HL-60/S4 treated with retinoic acid at 250 ng/mL for 4 days and 3 days (cell line): Measurements from ENCODE around the gene ZNF423.
"Not testable (repeated sequence)": the region's sequence is repeated elsewhere in the genome, so short reads cannot be mapped to it uniquely, and the experiment has no call there.

Experiments
- in situ Hi-C: fragments of 300-500 bp; cut with MboI; formaldehyde crosslinking; loops from 2 replicates; pipeline ENCODE4 v1.7.0; 2022; ENCODE audit warnings: low sequenced_read_pairs

ZNF423 gene

DNA sequence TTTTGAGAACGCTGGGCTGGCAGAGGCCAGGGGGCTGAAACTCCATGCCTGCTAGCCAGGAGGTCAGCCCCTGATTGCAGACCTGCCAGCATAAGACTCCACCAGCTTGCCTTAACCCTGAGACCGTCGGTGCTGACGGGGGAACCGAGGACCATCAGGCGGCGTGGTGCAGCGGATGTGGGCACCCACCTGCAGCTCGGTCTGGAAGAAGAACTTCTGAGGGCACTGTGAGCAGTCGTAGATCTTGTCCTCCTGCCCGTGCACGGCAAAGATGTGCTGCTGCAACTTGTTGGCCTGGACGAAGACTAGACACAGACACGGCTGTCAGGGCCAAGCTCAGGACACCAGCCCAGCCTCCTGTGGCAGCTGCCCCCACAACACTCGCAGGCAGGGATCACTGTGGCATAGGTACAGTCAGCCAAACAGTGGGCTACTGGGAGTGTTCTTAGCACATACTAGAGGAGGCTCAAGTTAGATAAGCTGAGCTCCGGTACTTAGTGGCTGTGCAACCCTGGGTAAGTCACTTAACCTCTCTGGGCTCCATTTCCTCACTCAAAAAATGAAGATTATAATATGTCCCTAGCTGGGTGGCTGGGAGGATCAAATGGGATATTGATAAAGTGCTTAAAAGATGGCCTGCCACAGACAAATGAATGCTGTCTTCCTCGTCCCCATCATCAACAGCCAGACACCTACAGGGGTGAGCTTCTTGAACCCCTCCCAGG lies 332.3 kb downstream of the ZNF423 start:
- in situ Hi-C loops: no loop called here

DNA sequence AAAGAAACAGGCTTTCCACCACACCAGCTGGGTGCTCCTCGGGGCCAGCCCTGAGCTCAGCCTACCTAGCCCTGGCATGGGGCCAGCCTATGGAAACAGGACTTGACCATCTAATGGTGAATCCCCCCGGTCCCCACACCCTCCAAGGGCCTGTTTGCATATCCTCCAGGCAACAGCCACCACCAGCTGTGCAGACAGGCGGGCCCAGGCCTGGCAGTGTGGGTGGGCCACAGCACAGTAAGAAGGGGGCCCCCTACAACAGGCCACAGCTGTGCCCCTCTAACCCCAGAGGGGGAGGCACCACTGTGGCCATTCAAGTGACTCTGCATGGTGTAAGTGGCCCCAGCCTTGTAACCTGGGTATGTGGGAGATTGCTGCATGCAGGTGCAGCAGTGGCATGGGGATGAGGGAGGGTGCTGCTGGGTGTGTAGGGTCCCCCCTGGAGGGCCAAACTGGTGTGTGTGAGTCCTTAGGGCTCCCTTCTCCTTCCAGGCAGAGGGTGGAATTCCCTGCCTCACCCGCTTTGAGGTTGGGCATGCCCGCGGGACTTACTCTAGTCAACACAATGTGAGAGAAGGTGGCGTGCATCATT lies 334.1 kb downstream of the ZNF423 start:
- in situ Hi-C loops: no loop called here

DNA sequence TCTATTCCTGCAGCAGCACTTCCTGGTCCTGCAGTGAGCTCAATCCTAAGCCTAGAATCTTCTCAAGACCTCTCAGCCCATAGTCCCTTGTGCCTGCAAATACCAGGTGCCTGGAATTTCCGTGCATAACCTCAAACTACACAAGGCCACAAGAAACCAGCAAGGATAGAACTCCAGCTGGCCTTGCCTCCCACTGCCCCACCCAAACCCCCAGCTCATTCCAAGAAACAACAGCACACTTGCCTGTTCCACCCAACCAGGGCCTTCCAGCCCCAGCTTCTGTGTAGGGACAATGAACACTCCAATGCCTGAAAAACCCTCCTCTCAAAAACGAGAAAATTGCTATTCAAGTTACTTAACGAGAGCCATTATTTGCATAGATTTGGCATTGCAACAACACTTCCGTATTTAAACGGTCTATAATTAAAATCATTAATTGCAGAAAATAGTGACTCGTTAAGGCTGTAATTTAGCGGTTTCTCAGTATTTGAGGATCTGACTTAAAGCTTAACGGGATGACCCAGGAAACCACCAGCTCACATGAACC lies 335.3 kb downstream of the ZNF423 start:
- in situ Hi-C loops: no loop called here

DNA sequence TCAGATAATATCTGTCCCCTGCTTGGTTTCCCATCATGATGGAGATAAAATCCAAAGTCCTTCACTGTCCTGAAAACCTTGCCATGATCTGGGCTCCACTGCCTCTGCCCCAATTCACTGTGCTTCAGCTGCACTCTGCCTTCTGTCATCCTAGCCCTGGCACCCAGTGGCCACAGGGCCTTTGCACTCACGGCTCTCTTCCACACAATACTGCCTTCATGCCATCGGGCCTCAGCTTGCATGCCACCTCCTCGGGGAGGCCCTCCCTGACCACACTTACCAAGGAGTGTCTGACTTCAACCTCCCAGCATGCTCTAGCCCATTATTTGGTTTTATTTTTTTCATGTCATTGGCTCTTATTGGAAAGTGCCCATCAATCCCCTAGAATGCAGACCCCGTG lies 336.2 kb downstream of the ZNF423 start:
- in situ Hi-C loops: no loop called here

DNA sequence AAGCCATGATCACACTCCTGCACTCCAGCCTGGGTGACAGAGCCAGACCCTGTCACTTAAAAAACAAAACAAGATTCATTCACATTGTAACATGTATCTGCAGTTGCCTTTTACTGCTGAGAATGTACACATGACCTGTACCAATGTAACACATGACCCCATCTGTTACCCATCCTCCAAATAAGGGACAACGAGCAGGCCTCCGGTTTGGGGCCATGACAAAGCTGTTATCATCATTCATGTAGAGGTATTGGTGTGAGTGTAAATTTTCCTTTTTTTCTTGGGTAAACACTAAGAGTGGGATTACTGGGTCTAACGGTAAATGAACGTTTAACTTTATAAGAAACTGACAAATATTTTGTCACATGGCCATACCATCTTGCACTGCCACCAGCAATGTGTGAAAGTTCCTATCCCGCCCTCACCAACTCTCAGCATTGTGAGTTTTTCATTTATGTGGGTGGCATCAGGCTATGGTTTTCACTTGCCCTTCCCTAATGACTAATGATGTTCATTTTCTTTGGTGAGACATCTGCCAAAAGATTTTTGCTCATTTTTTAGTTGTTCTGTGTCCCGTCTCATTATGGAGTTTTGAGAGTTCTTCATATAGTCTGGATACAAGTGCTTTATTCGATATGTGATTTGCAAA lies 336.8 kb downstream of the ZNF423 start:
- in situ Hi-C loops: no loop called here

DNA sequence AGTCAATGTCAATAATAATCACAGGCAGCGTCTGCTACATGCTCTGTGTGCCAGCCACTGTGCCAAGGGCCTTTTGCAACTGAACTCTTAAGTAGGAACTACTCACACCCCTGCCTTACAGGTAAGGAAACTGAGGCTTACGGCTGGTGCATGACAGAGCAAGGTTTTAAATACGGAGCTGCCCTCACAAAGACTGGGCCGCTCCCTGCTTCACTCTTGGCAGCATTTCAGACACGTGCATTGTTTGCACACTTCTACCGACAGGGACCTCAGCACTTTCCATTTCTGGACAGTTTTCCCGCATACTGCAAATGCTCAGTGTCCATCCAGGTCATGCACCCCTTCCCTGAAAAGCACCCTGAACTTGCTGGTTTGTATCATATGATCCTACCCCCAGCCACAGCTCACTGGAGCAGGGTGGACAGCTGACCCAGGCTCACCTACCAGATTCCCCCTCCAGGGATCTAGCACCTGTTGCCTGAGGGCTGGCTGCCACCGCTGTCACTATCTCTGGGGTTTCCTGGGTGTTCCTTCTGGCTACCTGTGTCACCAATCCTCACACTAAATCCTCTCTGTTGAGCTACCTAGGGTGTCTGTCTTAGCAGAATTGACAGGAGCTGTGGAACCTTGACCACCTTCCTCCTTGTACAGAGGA lies 339.4 kb downstream of the ZNF423 start:
- in situ Hi-C loops: no loop called here

DNA sequence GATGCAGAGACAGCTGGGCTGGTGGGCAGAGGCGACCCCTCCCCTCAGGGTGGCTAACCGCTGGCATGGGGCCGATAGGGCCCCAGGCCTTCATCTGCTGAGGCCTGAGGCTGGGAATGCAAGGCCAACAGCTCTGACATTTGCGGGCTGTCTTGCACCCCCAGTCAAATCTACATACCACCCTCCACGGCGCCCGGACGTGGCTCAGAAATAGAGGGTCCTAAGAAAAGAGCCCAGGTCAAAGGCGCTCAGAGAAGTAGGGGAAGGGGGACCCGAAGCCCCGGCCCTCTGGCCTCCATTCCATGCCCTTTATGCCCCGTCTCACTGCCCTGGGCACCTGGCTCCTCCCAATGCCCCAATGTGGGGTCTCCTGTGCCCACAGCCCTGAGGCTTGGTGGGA lies 340.1 kb downstream of the ZNF423 start:
- in situ Hi-C loops: no loop called here

DNA sequence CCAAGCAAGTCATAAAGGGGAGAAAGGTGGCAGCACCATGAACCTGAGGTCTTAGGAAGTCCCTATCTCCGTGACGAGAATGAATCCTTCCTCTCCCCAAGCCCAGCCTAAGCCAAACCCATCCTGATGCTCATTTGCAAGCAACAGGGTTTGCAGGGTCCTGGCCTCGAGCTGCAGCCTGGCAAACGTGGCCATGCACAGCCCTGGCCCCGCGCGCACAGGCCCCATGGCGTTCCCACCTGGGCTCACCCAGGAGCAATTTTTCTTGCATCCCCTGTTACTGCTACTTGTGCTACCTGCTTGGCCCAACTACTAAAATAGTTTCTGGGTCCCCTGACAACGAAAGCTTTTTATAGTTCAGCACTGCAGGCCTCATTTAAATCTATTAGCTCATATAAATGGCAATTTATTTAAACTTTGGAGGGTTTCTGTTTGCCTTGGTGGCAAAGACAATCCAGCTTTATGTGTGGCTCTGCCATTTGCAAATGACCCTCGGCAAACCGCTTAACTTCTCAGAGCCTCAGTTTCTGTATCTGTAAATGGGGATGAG lies 340.8 kb downstream of the ZNF423 start:
- in situ Hi-C loops: no loop called here

DNA sequence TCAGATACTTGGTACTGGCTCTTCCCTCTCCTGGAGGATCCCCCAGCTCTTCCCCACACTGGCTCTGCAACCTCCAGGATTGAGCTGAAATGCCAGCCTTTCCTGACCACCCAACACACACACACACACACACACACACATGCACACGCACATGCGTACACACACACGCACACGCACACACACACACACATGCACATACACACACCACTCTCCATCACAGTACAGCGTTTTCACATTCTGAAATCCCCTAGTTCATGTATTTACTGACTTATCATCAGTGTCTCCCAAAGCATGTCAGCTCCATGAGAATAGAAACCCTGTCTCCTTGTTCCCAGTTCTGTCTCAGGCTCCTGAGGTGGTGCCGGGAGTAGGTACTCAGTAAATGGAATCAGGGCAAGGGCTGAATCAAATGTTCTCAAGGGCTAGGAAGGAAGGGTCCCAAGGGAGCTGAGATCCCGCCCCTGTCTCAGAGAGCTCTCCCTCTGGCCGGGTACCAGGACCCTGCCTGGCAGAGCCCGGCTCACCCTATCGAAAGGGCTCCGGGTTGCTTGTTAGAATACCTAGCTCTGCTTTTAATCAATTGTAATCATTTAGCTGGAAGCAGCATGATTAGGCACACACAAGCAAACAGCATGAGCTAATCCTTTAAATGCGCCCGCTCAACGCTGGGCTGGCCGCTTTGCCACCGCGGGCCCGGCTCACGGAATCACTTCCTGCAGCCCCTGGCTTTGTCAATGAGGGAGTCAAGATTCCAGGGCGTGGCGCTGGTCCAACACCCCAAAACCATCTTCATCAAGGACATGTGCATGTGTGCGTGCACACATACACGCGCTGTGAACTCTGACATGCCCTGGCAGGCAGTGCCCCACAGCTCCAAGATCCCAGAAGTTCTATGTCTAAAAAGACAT lies 341.6 kb downstream of the ZNF423 start:
- in situ Hi-C loops: no loop called here

DNA sequence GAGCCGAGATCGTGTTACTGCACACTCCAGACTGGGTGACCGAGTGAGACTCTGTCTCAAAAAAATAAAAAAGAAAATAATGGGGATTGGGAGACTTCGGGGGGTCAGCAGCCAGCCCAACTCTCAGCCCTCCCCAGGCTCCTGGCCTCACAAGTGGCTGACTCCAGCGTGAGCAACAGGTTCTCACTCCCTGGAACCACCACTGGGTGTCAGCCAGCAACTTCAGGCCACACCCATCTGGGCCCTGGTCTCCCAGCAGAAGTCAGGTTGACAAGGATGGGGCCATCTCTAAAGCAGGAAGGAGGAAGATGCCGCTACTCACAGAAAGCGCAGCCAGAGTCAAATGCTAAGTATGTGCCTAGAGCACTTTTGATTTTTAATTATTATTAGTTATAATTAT lies 342.9 kb downstream of the ZNF423 start:
- in situ Hi-C loops: no loop called here

DNA sequence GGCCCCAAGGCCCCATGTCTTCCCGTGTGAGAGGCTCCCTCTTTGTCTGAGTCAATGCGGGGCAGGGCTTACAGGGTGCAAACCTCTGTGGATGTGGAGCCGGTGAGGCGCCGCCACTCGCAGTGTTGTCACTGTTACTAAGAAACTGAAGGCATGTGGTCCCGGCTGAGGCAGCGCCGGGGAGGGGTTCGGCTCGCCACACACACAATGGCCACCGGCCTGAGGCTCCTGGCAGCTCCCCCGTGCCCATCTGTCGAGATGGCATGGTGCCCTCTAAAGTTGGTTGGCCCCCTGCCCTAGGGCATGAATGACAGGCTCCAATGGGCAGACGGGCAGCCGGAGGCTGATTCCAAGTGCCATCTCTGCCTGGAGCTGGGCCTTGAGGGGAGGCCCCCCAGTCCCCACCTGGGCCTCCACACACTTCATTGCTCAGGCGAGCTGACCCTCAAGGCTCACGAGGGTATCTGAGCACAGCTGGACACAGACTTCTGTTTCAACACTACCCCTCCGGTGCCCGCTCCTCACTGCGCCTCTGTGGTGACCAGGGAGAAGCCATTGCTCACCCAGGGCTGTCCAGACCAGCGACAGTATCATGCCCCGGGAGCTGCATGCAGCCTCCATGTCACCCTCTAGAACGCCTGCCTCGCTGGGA lies 345.1 kb downstream of the ZNF423 start:
- in situ Hi-C loops: no loop called here

DNA sequence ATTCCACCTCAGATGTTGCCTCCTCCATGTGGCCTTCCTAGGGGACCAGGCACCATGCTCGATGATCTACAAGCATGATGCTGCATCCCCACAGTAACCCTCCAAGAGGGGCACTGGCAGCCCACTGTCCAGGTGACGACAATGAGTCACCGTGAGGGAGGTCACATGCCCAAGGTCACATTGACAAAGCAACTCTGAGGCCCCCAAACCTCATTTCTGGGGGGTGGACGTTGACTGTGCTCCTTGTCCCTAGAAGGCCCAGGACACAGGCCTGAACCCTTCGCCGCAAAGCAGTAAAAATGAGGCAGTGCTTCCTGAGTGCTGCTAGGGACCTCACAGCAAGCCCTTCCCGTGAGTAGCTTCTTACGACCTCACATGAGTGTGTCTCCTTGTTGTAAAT lies 345.8 kb downstream of the ZNF423 start:
- in situ Hi-C loops: no loop called here

DNA sequence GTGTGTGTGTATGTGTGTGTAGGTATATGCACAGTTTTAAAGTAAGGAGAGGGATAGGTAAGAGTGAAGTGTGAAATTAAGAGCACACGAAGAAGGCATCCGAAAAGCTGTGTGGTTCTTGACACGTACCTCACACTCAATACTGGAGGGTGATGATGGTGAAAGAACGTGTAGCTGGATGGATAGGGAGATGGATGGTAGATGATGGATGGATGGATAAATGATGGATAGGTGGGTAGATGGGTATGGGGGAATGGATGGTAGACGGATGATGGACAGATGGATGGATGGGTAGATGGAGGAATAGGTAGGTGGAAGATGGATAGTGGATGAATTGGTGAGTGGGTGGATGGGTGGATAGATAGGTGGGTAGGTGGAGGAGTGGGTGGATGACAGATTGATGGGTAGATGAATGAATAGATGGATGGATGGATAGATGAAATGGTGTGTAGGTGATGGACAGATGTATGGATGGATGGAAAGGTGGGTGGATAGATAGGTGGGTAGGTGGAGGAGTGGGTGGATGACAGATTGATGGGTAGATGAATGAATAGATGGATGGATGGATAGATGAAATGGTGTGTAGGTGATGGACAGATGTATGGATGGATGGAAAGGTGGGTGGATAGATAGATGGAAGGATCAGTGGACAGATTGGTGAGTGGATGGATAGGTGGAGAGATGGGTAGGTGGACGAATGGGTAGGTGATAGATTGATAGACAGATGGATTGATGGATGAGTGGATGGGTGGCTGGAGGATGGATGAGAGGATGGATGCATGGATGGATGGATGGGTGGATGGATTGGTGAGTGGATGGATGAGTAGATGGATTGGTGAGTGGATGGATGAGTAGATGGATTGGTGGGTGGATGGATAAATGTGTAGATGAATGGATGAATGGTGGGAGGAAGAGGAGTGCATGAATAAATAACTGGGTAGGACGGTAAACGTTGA lies 349.6 kb downstream of the ZNF423 start:
- in situ Hi-C loops: not testable (repeated sequence)

DNA sequence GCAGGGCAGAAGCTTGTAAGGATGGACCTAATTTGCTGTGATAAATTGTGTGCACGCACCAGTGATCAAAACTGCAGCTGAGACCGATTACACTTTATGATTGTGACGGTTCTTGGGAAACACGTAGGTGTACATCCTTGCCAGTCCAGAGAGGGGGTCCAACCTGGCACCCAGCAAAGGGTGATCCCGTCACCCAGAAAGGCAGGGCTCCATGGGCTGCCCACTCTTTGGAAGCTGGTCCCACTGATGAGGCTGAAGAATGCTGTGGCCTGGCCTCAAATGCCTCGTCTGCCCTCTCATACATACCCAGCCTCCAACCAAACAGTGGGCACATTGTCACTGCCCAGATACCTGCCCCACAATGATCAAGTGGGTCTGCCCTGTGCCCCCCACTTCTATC lies 350.4 kb downstream of the ZNF423 start:
- in situ Hi-C loops: no loop called here

DNA sequence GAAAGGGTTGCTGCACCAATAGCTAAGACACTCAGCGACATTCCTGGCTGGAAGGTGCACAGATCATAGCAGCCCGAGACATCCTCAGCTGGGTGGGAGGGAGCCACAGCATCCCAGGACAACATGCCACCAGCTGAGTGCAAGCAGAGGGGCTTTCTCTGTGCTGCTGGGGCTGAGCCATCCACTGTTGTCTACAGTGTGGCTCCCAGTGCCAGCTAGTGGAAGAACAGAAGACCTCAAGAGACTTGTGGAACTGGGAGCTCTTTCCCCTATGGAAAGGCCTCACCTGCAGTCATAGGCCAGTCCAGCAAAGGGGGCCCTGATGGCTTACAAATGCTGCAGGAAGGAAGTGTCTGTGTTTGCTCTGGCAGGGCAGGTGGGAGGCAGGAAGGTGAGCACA lies 351.3 kb downstream of the ZNF423 start:
- in situ Hi-C loops: no loop called here

DNA sequence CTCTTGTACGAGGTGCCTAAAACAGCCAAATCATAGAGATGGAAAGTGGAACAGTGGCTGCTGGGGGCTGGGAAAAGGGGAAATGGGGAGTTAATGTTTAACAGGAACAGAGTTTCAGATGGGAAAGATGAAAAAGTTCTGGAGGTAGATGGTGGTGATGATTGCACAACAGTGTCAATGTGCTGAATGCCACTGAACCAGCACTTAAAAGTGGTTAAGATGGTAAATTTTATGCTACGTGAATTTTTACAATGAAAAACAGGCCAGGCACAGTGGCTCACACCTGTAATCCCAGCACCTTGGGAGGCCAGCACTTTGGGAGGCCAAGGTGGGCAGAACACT lies 351.9 kb downstream of the ZNF423 start:
- in situ Hi-C loops: no loop called here

DNA sequence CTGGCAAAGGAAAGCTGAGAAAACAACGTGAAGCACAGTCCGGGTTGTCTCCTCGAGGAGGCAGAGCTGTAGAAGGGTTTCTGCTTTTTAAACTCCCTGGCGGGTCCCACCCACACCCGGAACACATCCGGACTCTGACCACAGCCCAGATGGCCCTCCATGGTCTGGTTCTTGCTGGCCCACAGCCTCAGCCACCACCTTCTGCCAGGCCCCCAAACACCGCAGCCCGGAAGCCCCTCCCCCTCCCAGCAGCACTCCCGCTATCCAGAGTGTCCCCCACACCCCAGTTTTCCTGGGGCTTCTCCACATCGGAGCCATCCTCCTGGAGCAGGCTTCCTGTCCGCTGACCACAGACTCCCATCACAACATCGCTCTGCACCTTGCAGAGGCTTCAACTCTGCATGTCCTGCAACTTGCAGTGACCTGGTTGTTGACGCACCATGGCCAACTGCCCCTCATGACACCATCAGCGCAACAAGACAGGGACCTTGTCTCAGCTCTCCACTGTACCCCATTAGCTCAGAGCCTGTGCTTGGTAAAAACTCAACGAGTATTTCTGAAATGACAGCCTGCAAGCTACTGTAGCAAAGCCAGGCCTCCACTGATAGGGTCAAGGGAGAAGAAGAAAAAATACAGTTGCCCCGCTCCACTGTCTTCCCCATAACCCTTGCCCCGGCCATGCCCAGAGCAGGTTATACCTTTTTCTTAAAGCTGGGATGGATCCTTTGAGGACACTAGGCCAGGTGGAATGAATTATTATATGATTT lies 352.5 kb downstream of the ZNF423 start:
- in situ Hi-C loops: no loop called here
